OCI-LY3 (cell line): ENCODE results near the gene KRT79.
"Not testable (repeated sequence)": the region's sequence is repeated elsewhere in the genome, so short reads cannot be mapped to it uniquely, and the experiment has no call there.

ENCODE experiments used
- H2AFZ ChIP-seq: fragments of 200-600, 300-600 bp; shearing (Covaris generic); 2 replicates; pipeline ENCODE4 v1.6.0; 2014; ENCODE audit warnings: antibody characterized with exemption, low read depth, low read length
- H3K27ac ChIP-seq: fragments of 200-600, 300-600 bp; sonication (generic); 2 replicates; pipeline ENCODE4 v1.5.1; 2014; ENCODE audit warnings: mild to moderate bottlenecking, low read length, moderate library complexity, mixed read lengths
- H3K27me3 ChIP-seq: fragments of 200-600, 300-600 bp; sonication (generic); 2 replicates; pipeline ENCODE4 v1.6.1; 2014; ENCODE audit warnings: low read depth, low read length, mixed read lengths
- H3K36me3 ChIP-seq: fragments of 200-600, 300-600 bp; sonication (generic); replicated peaks from 2 replicates; pipeline ENCODE3; 2014; ENCODE audit warnings: low read depth, low read length, mixed read lengths
- H3K4me1 ChIP-seq: fragments of 300-600, 200-600 bp; sonication (generic); 2 replicates; pipeline ENCODE4 v1.6.1; 2014; ENCODE audit warnings: low read length, mixed read lengths
- H3K4me2 ChIP-seq: fragments of 200-600, 300-600 bp; sonication (generic); 2 replicates; pipeline ENCODE4 v1.6.1; 2014; ENCODE audit warnings: low read length, mixed read lengths
- H3K4me3 ChIP-seq: fragments of 300-600, 200-600 bp; sonication (generic); 2 replicates; pipeline ENCODE4 v1.5.1; 2014; ENCODE audit warnings: antibody characterized with exemption, mild to moderate bottlenecking, low read length, moderate library complexity
- H3K79me2 ChIP-seq: fragments of 300-600, 200-600 bp; shearing (Covaris generic); 2 replicates; pipeline ENCODE4 v1.6.1; 2014; ENCODE audit warnings: mild to moderate bottlenecking, low read length, mixed read lengths
- H3K9ac ChIP-seq: fragments of 300-600, 200-600 bp; shearing (Covaris generic); 2 replicates; pipeline ENCODE4 v1.6.0; 2014; ENCODE audit warnings: mild to moderate bottlenecking, low read length, moderate library complexity
- H3K9me3 ChIP-seq: fragments of 200-600, 300-600 bp; shearing (Covaris generic); 2 replicates; pipeline ENCODE4 v1.6.1; 2014; ENCODE audit warnings: low read length, mixed read lengths; ENCODE audit not compliant: insufficient read depth
- H4K20me1 ChIP-seq: fragments of 200-600, 300-600 bp; sonication (generic); 2 replicates; pipeline ENCODE4 v1.6.1; 2016; ENCODE audit warnings: low read length, mixed read lengths; ENCODE audit not compliant: insufficient read depth
- CTCF ChIP-seq: fragments of 200-600, 300-600 bp; sonication (generic); IDR thresholded peaks from 2 replicates; pipeline ENCODE4 v1.5.1; 2014; ENCODE audit warnings: antibody characterized with exemption, low read length, low read depth
- EZH2phosphoT487 ChIP-seq: fragments of 200-600 bp; shearing (Covaris generic); IDR thresholded peaks from 2 replicates; pipeline ENCODE4 v1.6.1; 2018; ENCODE audit warnings: antibody characterized with exemption, mixed run types, low read depth

Gene KRT79

DNA sequence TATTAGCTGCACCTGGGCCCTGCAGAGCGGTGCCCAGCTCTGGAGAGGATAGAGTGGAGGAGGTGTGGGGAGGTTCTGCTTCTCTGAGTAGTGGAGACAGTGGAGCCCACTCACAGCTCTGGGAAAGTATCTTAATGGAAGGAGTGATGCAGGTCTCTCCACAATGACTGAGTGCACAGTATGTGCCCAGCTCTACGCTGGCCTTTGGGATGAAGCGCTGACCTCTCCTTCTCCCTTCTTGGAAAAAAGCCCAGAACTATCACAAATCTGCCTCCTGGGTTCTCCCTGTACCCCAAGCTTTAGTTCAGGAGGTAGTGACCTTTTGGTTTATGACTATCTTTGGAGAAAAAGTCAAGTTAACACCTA, 37.7 kb downstream of the KRT79 start:
- no peaks in the 10 kb centered on the region for H3K79me2 ChIP-seq
- no peak overlapping the region for H3K4me3 ChIP-seq
- TF ChIP-seq CTCF = no peak
- TF ChIP-seq EZH2phosphoT487 = no peak
- H3K4me2 ChIP-seq = no peak overlapping the region
- no peaks in the 10 kb centered on the region for H3K36me3 ChIP-seq
- no peak overlapping the region for H3K27ac ChIP-seq
- H2AFZ ChIP-seq = no peak overlapping the region
- no peaks in the 10 kb centered on the region for H3K9me3 ChIP-seq
- H3K9ac ChIP-seq = no peak overlapping the region
- H3K4me1 ChIP-seq = no peaks in the 10 kb centered on the region
- no peaks in the 10 kb centered on the region for H4K20me1 ChIP-seq
- 0 out of 2 replicates have a peak, but pooled peaks cover 3% of the 10 kb centered on the region for H3K27me3 ChIP-seq

GRCh38 chr12:52795694-52796428, 38.2 kb downstream of the KRT79 start, which contains the start of gene KRT3:
Gene KRT3, minus strand, starts transcription at chr12:52796117. Its CDS starts 75 bp downstream, at chr12:52796042.
- no peaks in the 10 kb centered on the region for H3K9me3 ChIP-seq
- no peaks in the 10 kb centered on the region for H4K20me1 ChIP-seq
- H3K27ac ChIP-seq = no peak within 1 kb of the TSS
- no peak within 1 kb of the TSS for H3K9ac ChIP-seq
- 0 out of 2 replicates have a peak, but pooled peaks cover 3% of the 10 kb centered on the region for H3K27me3 ChIP-seq
- no peaks in the 10 kb centered on the region for H3K4me1 ChIP-seq
- no peaks in the 10 kb centered on the region for H3K79me2 ChIP-seq
- H3K36me3 ChIP-seq = no peaks in the 10 kb centered on the region
- H2AFZ ChIP-seq = no peak within 1 kb of the TSS
- TF ChIP-seq EZH2phosphoT487 = no peak
- no peak for TF ChIP-seq CTCF
- H3K4me2 ChIP-seq = no peak within 1 kb of the TSS
- no peak within 1 kb of the TSS for H3K4me3 ChIP-seq

GRCh38 chr12:52795332-52795674, 38.8 kb downstream of the KRT79 start:
- not testable (repeated sequence) for H3K9me3 ChIP-seq, H3K27ac ChIP-seq, H3K4me2 ChIP-seq, H3K36me3 ChIP-seq, H4K20me1 ChIP-seq, H3K27me3 ChIP-seq, H3K4me1 ChIP-seq, H3K79me2 ChIP-seq, H3K9ac ChIP-seq, H2AFZ ChIP-seq, H3K4me3 ChIP-seq

DNA sequence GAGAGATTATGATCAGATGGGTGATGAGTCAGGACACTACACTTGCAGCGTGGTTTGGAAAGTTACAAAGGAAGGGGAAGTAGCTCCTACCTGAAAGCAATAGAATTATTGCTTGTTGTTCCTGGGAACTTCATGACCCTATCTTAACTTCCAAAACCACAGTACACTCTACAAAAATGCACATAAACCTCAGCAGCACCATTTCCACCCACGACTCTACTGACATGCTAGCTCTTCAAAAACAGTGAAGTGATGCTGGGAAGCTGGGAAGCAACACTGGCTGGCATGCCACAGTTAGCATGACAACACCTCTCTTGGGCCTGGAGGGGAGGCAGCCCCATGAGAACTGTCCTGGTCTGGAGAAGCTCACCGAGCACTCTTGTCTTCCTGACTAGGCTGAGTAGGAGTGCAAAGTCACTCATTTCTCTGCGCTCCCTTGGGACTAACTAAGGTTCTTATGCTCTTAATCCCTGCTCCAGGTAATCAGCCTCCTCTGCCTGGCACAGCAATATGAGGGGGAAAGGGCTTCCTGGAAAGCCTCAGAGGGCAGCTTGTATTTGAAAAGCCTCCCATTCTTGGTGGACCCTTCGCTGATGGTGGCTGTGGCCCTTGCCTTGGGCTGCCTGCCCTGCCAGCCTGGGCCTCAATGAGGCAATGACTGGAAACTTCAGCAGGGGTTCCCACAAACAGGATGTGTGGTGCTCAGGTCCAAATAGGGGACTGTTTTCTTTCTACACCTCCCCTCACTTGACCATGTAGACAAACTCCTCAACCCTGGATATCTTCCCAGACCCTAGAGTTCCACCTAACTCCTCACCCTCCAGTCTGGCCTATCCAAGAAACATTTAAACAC, 39.4 kb downstream of the KRT79 start:
- Histone ChIP-seq H2AFZ (no peak overlapping the region), H3K79me2 (no peaks in the 10 kb centered on the region), H3K9me3 (no peaks in the 10 kb centered on the region), H3K4me3 (no peak overlapping the region), H3K36me3 (no peaks in the 10 kb centered on the region), H3K4me2 (no peak overlapping the region), H3K4me1 (no peaks in the 10 kb centered on the region), H3K9ac (no peak overlapping the region), H4K20me1 (no peaks in the 10 kb centered on the region), H3K27ac (no peak overlapping the region), H3K27me3 (0 out of 2 replicates have a peak, but pooled peaks cover 3% of the 10 kb centered on the region)
- TF ChIP-seq EZH2phosphoT487 (no peak), CTCF (no peak)
